Subcutaneous abdominal adipose tissue (tissue), 5 donors: ENCODE results near the gene ZBBX.
"Not testable (repeated sequence)": the region's sequence is repeated elsewhere in the genome, so short reads cannot be mapped to it uniquely, and the experiment has no call there.

ENCODE experiments used
- H3K27ac ChIP-seq: one replicate; pipeline ENCODE4 v1.7.0; 2013; ENCODE audit warnings: low read depth, mild to moderate bottlenecking, inconsistent platforms, low read length, moderate library complexity
- H3K27me3 ChIP-seq, 5 donors: one replicate each; pipeline ENCODE4 v1.7.0; 2013; ENCODE audit warnings: low read length in 5 of 5, inconsistent platforms in 1 of 5; ENCODE audit not compliant: control insufficient read depth in 5 of 5, insufficient read depth in 4 of 5
- H3K36me3 ChIP-seq, 5 donors: one replicate each; pipeline ENCODE4 v1.7.0; 2013; ENCODE audit warnings: low read length in 5 of 5; ENCODE audit not compliant: control insufficient read depth in 5 of 5, insufficient read depth in 5 of 5
- H3K4me1 ChIP-seq, 5 donors: one replicate each; pipeline ENCODE4 v1.7.0; 2013; ENCODE audit warnings: low read length in 5 of 5, mild to moderate bottlenecking in 3 of 5, moderate library complexity in 1 of 5; ENCODE audit not compliant: control insufficient read depth in 5 of 5, insufficient read depth in 5 of 5
- H3K4me3 ChIP-seq, 5 donors: one replicate each; pipeline ENCODE4 v1.7.0; 2013; ENCODE audit warnings: low read length in 5 of 5, low read depth in 1 of 5
- H3K9ac ChIP-seq, 5 donors: one replicate each; pipeline ENCODE4 v1.7.0; 2013; ENCODE audit warnings: low read length in 5 of 5, mild to moderate bottlenecking in 4 of 5, moderate library complexity in 3 of 5
- H3K9me3 ChIP-seq, 5 donors: one replicate each; pipeline ENCODE4 v1.7.0; 2013; ENCODE audit warnings: low read length in 5 of 5; ENCODE audit not compliant: control insufficient read depth in 5 of 5
- donor health status: healthy.
- donor health status: healthy.
- donor health status: healthy.
- donor health status: healthy.
- donor health status: healthy.

Gene ZBBX

GRCh38 chr3:167380004-167380689 is at the start of gene ZBBX:
ZBBX (minus strand) TSS chr3:167380297; CDS start chr3:167372901, 7,396 bp downstream.
- H3K4me3 ChIP-seq: peak within 1 kb of the TSS; percentile 40 to 70 (median 65)

GRCh38 chr3:167426962-167427361 is 46.9 kb upstream of the ZBBX start:
- H3K9ac ChIP-seq, H3K4me1 ChIP-seq, H3K4me3 ChIP-seq, H3K27me3 ChIP-seq, H3K36me3 ChIP-seq, H3K27ac ChIP-seq: not testable (repeated sequence)
- peaks cover 0 to 29% (median 18%) of the 10 kb centered on the region in 5 donors for H3K9me3 ChIP-seq

More at GRCh38 chr3:167380004-167380689, at the start of gene ZBBX:
- H3K27ac ChIP-seq: no peak within 1 kb of the TSS
- no peaks in the 10 kb centered on the region for H3K36me3 ChIP-seq
- H3K4me1 ChIP-seq: peaks cover 0 to 11% (median 9%) of the 10 kb centered on the region in 5 donors
- peak within 1 kb of the TSS in 1 of 5 donors; percentile 46 for H3K9ac ChIP-seq
- H3K9me3 ChIP-seq: no peaks in the 10 kb centered on the region
- H3K27me3 ChIP-seq: no peaks in the 10 kb centered on the region

GRCh38 chr3:167422396-167422795 is 42.3 kb upstream of the ZBBX start:
- peaks cover 0 to 17% (median 12%) of the 10 kb centered on the region in 5 donors for H3K9me3 ChIP-seq
- H3K27me3 ChIP-seq, H3K9ac ChIP-seq, H3K4me1 ChIP-seq, H3K4me3 ChIP-seq, H3K27ac ChIP-seq, H3K36me3 ChIP-seq: not testable (repeated sequence)

- H3K9me3 ChIP-seq: no peaks in the 10 kb centered on the region
- no peaks in the 10 kb centered on the region for H3K36me3 ChIP-seq
- H3K27me3 ChIP-seq: no peaks in the 10 kb centered on the region
- H3K4me1 ChIP-seq: peaks cover 0 to 16% (median 7%) of the 10 kb centered on the region in 5 donors
- no peak overlapping the region for H3K9ac ChIP-seq
- peak overlapping the region; percentile 15 for H3K27ac ChIP-seq
- H3K4me3 ChIP-seq: no peak overlapping the region
Observed at GRCh38 chr3:167409611-167410010, 29.5 kb upstream of the ZBBX start.

- no peaks in the 10 kb centered on the region for H3K9me3 ChIP-seq
- H3K36me3 ChIP-seq: no peaks in the 10 kb centered on the region
- H3K27me3 ChIP-seq: no peaks in the 10 kb centered on the region
- peaks cover 0 to 16% (median 7%) of the 10 kb centered on the region in 5 donors for H3K4me1 ChIP-seq
- no peak overlapping the region for H3K4me3 ChIP-seq
- no peak overlapping the region for H3K9ac ChIP-seq
- no peak overlapping the region for H3K27ac ChIP-seq
Observed at GRCh38 chr3:167406876-167407492, 26.9 kb upstream of the ZBBX start.

- Histone ChIP-seq H3K36me3 (no peaks in the 10 kb centered on the region), H3K27ac (no peak overlapping the region), H3K4me3 (no peak overlapping the region), H3K9me3 (no peaks in the 10 kb centered on the region), H3K27me3 (peaks cover 0 to 2% (median 0%) of the 10 kb centered on the region in 5 donors), H3K9ac (no peak overlapping the region), H3K4me1 (no peaks in the 10 kb centered on the region)
Observed at GRCh38 chr3:167397826-167398225, 17.7 kb upstream of the ZBBX start.

- Histone ChIP-seq H3K4me1 (no peaks in the 10 kb centered on the region), H3K9ac (no peak overlapping the region), H3K9me3 (no peaks in the 10 kb centered on the region), H3K27me3 (peaks cover 0 to 2% (median 0%) of the 10 kb centered on the region in 5 donors), H3K27ac (no peak overlapping the region), H3K36me3 (no peaks in the 10 kb centered on the region), H3K4me3 (no peak overlapping the region)
Observed at GRCh38 chr3:167396075-167396474, 16.0 kb upstream of the ZBBX start.

GRCh38 chr3:167394003-167394402 is 13.9 kb upstream of the ZBBX start:
- Histone ChIP-seq H3K36me3 (no peaks in the 10 kb centered on the region), H3K9ac (no peak overlapping the region), H3K4me3 (no peak overlapping the region), H3K4me1 (no peaks in the 10 kb centered on the region), H3K9me3 (no peaks in the 10 kb centered on the region), H3K27ac (no peak overlapping the region), H3K27me3 (no peaks in the 10 kb centered on the region)

- peaks cover 0 to 11% (median 9%) of the 10 kb centered on the region in 5 donors for H3K4me1 ChIP-seq
- no peaks in the 10 kb centered on the region for H3K36me3 ChIP-seq
Observed at GRCh38 chr3:167382155-167382554, 2.1 kb upstream of the ZBBX start.

GRCh38 chr3:167375478-167375877 is 4.6 kb downstream of the ZBBX start:
- Histone ChIP-seq H3K36me3 (no peaks in the 10 kb centered on the region), H3K27ac (no peak overlapping the region), H3K4me1 (peaks cover 0 to 9% (median 8%) of the 10 kb centered on the region in 5 donors), H3K9ac (no peak overlapping the region), H3K27me3 (no peaks in the 10 kb centered on the region), H3K9me3 (no peaks in the 10 kb centered on the region), H3K4me3 (no peak overlapping the region)

More at GRCh38 chr3:167382155-167382554, 2.1 kb upstream of the ZBBX start:
- no peak overlapping the region for H3K4me3 ChIP-seq
- H3K9me3 ChIP-seq: no peaks in the 10 kb centered on the region
- no peak overlapping the region for H3K27ac ChIP-seq
- H3K9ac ChIP-seq: no peak overlapping the region
- H3K27me3 ChIP-seq: no peaks in the 10 kb centered on the region
